H1 (cell line): ENCODE results near the gene DGKH. TPM values are rescaled to one million over a fixed set of nuclear protein-coding genes. Genes with fewer than 3 reads are reported as not detected.

Source experiments
- CTCF ChIA-PET: fragments of 300-600 bp; sonication (Branson Sonifier 250); formaldehyde crosslinking; loops from one replicate; lab custom pipeline; 2021; ENCODE audit not compliant: partially characterized antibody; lab: Charles Lee
- POLR2A ChIA-PET: fragments of 300-600 bp; sonication (Branson Sonifier 250); formaldehyde crosslinking; loops from one replicate; lab custom pipeline; 2021; ENCODE audit warnings: inconsistent platforms; ENCODE audit not compliant: partially characterized antibody; lab: Charles Lee
- DNase-seq, 2 experiments: peaks; one replicate each; pipeline versions ENCODE4 v3.0.0 to v3.0.0-alpha.2; 2010 to 2022; ENCODE audit warnings: low spot score in 2 of 2, low read depth in 1 of 2, mixed read lengths in 1 of 2
- FAIRE-seq: peaks from 2 replicates; lab custom pipeline; 2011; peaks lifted over from hg19 to GRCh38; lab: Jason Lieb, UNC
- H2AFZ ChIP-seq: 2 replicates; pipeline ENCODE4 v1.8.1; 2012; ENCODE audit warnings: low read length, inconsistent platforms
- H2AK5ac ChIP-seq: 2 replicates; pipeline ENCODE4 v1.6.1; 2013; ENCODE audit warnings: low read depth, low read length
- H2BK120ac ChIP-seq: replicated peaks from 2 replicates; pipeline ENCODE3; 2013; ENCODE audit warnings: low read depth, low read length, inconsistent platforms
- H2BK12ac ChIP-seq: 2 replicates; pipeline ENCODE4 v1.6.1; 2013; ENCODE audit warnings: low read depth, low read length
- H2BK15ac ChIP-seq: 2 replicates; pipeline ENCODE4 v1.6.1; 2013; ENCODE audit warnings: low read length
- H2BK20ac ChIP-seq: 2 replicates; pipeline ENCODE4 v1.6.1; 2013; ENCODE audit warnings: low read length
- H2BK5ac ChIP-seq: 2 replicates; pipeline ENCODE4 v1.6.1; 2013; ENCODE audit warnings: low read depth, low read length
- H3K14ac ChIP-seq: 2 replicates; pipeline ENCODE4 v1.6.1; 2013; ENCODE audit warnings: inconsistent platforms; ENCODE audit not compliant: insufficient read length
- H3K18ac ChIP-seq: 2 replicates; pipeline ENCODE4 v1.6.1; 2013; ENCODE audit warnings: low read length; ENCODE audit errors: extremely low read depth
- H3K23ac ChIP-seq: 2 replicates; pipeline ENCODE4 v1.6.1; 2013; ENCODE audit warnings: inconsistent platforms; ENCODE audit not compliant: insufficient read length
- H3K23me2 ChIP-seq: 2 replicates; pipeline ENCODE4 v1.6.1; 2013; ENCODE audit warnings: low read depth, low read length
- H3K27ac ChIP-seq: 2 replicates; pipeline ENCODE4 v1.6.1; 2011; ENCODE audit warnings: low read depth, low read length, inconsistent platforms
- H3K27me3 ChIP-seq, 4 experiments: replicated peaks in 1 of 4; 1 replicate in 1 of 4; 2 replicates in 3 of 4; pipeline versions ENCODE4 v1.6.1 to v1.8.1; 2011 to 2013; ENCODE audit warnings: low read length in 3 of 4, mild to moderate bottlenecking in 3 of 4, inconsistent platforms in 2 of 4, mixed read lengths in 2 of 4, moderate library complexity in 1 of 4; ENCODE audit not compliant: control insufficient read depth in 3 of 4, insufficient read depth in 3 of 4; ENCODE audit errors: extremely low read depth in 1 of 4
- H3K36me3 ChIP-seq, 4 experiments: 2 replicates each; pipeline versions ENCODE4 v1.6.1 to v1.8.1; 2011 to 2013; ENCODE audit warnings: mild to moderate bottlenecking in 4 of 4, low read length in 3 of 4, moderate library complexity in 2 of 4, control low read depth in 1 of 4, inconsistent platforms in 1 of 4; ENCODE audit not compliant: insufficient read depth in 4 of 4, control insufficient read depth in 2 of 4
- H3K4ac ChIP-seq: replicated peaks from 2 replicates; pipeline ENCODE3; 2013; ENCODE audit warnings: low read length, low read depth, mixed read lengths, inconsistent platforms; ENCODE audit not compliant: insufficient read length
- H3K4me1 ChIP-seq, 4 experiments: replicated peaks in 1 of 4; 1 replicate in 1 of 4; 2 replicates in 3 of 4; pipeline versions ENCODE4 v1.6.1 to v1.8.1; 2011 to 2013; ENCODE audit warnings: low read length in 3 of 4, inconsistent platforms in 2 of 4, mixed read lengths in 1 of 4; ENCODE audit not compliant: insufficient read depth in 4 of 4, control insufficient read depth in 3 of 4
- H3K4me2 ChIP-seq, 2 experiments: 2 replicates each; pipeline versions ENCODE4 v1.6.1 to v1.8.1; 2011 to 2013; ENCODE audit warnings: low read depth in 2 of 2, low read length in 2 of 2, control low read depth in 1 of 2, inconsistent platforms in 1 of 2, mild to moderate bottlenecking in 1 of 2; ENCODE audit not compliant: insufficient read depth in 1 of 2
- H3K4me3 ChIP-seq, 4 experiments: fragments of 200-600, 300-600 bp in 1 of 4; sonication (generic), shearing (Covaris generic), sonication (Bioruptor Twin) in 1 of 4; 2 replicates each; pipeline versions ENCODE4 v1.5.1 to v1.8.1; 2011 to 2016; ENCODE audit warnings: low read length in 4 of 4, low read depth in 3 of 4, control low read depth in 2 of 4, inconsistent platforms in 2 of 4, mild to moderate bottlenecking in 2 of 4, mixed read lengths in 1 of 4, moderate library complexity in 1 of 4; ENCODE audit not compliant: insufficient read depth in 2 of 4; ENCODE audit errors: extremely low read depth in 1 of 4
- H3K56ac ChIP-seq: replicated peaks from 2 replicates; pipeline ENCODE3; 2013; ENCODE audit warnings: low read depth, mild to moderate bottlenecking, mixed read lengths, low read length, inconsistent platforms; ENCODE audit not compliant: insufficient read length
- H3K79me1 ChIP-seq: 2 replicates; pipeline ENCODE4 v1.6.1; 2013; ENCODE audit warnings: low read depth, low read length, control low read depth
- H3K79me2 ChIP-seq, 2 experiments: 2 replicates each; pipeline versions ENCODE4 v1.6.1 to v1.8.1; 2012 to 2013; ENCODE audit warnings: low read length in 2 of 2, mild to moderate bottlenecking in 2 of 2, inconsistent platforms in 1 of 2; ENCODE audit not compliant: insufficient read depth in 2 of 2, control insufficient read depth in 1 of 2
- H3K9ac ChIP-seq, 4 experiments: replicated peaks in 1 of 4; 1 replicate in 1 of 4; 2 replicates in 3 of 4; pipeline versions ENCODE4 v1.6.1 to v1.8.1; 2011 to 2013; ENCODE audit warnings: low read depth in 3 of 4, low read length in 3 of 4, control low read depth in 2 of 4, mild to moderate bottlenecking in 2 of 4, moderate library complexity in 2 of 4, inconsistent platforms in 1 of 4; ENCODE audit errors: extremely low read depth in 1 of 4
- H3K9me3 ChIP-seq, 2 experiments: 2 replicates each; pipeline versions ENCODE4 v1.6.1 to v1.8.1; 2012 to 2013; ENCODE audit warnings: mild to moderate bottlenecking in 2 of 2, moderate library complexity in 2 of 2, control low read depth in 1 of 2, inconsistent platforms in 1 of 2, low read depth in 1 of 2, low read length in 1 of 2, mixed read lengths in 1 of 2; ENCODE audit not compliant: insufficient read depth in 2 of 2
- H4K20me1 ChIP-seq, 2 experiments: replicated peaks in 1 of 2; 2 replicates each; pipeline versions ENCODE3 to v1.8.1; 2011 to 2013; ENCODE audit warnings: inconsistent platforms in 2 of 2, low read length in 2 of 2, mild to moderate bottlenecking in 1 of 2; ENCODE audit not compliant: insufficient read depth in 2 of 2, control insufficient read depth in 1 of 2
- H4K5ac ChIP-seq: 2 replicates; pipeline ENCODE4 v1.6.1; 2013; ENCODE audit warnings: low read length, low read depth, mixed read lengths, inconsistent platforms; ENCODE audit not compliant: insufficient read length
- H4K8ac ChIP-seq: 2 replicates; pipeline ENCODE4 v1.8.0; 2013; ENCODE audit warnings: mild to moderate bottlenecking, moderate library complexity, low read length, inconsistent platforms; ENCODE audit not compliant: insufficient read depth; ENCODE audit errors: extremely low read depth
- H4K91ac ChIP-seq: replicated peaks from 2 replicates; pipeline ENCODE3; 2013; ENCODE audit warnings: low read length, mixed read lengths, inconsistent platforms; ENCODE audit not compliant: insufficient read length
- CHD2 ChIP-seq: IDR thresholded peaks from 2 replicates; pipeline ENCODE4 v1.6.1; 2012; ENCODE audit warnings: low read length, improper control_type of control experiment
- CREB1 ChIP-seq: IDR thresholded peaks from 2 replicates; pipeline ENCODE4 v1.6.1; 2012; ENCODE audit warnings: inconsistent platforms
- EGR1 ChIP-seq: IDR thresholded peaks from 2 replicates; pipeline ENCODE4 v1.6.1; 2011; ENCODE audit warnings: low read depth, low read length, borderline replicate concordance
- JUND ChIP-seq: IDR thresholded peaks from 2 replicates; pipeline ENCODE4 v1.6.1; 2011; ENCODE audit warnings: mild to moderate bottlenecking, improper control_type of control experiment, low read length
- MAFK ChIP-seq: IDR thresholded peaks from 2 replicates; pipeline ENCODE4 v1.6.1; 2012; ENCODE audit warnings: low read depth, mild to moderate bottlenecking, improper control_type of control experiment, low read length
- POLR2A ChIP-seq, 2 experiments: IDR thresholded peaks; 1 replicate in 1 of 2; 2 replicates in 1 of 2; pipeline ENCODE4 v1.6.1; 2011; ENCODE audit warnings: low read depth in 2 of 2, low read length in 2 of 2, mild to moderate bottlenecking in 2 of 2; ENCODE audit errors: control extremely low read depth in 1 of 2
- POLR2AphosphoS5 ChIP-seq: IDR thresholded peaks from 2 replicates; pipeline ENCODE4 v1.6.1; 2011; ENCODE audit warnings: low read depth, low read length
- RXRA ChIP-seq: IDR thresholded peaks from 2 replicates; pipeline ENCODE4 v1.6.1; 2011; ENCODE audit warnings: low read depth, mild to moderate bottlenecking, low read length, moderate library complexity; ENCODE audit not compliant: insufficient read depth
- SP2 ChIP-seq: IDR thresholded peaks from 2 replicates; pipeline ENCODE4 v1.6.1; 2012; ENCODE audit warnings: mild to moderate bottlenecking, low read length, inconsistent platforms
- SP4 ChIP-seq: IDR thresholded peaks from 2 replicates; pipeline ENCODE4 v1.6.1; 2012; ENCODE audit warnings: low read length, inconsistent platforms
- SRF ChIP-seq: IDR thresholded peaks from 2 replicates; pipeline ENCODE4 v1.6.1; 2011; ENCODE audit warnings: mild to moderate bottlenecking, low read depth, low read length, moderate library complexity
- SUZ12 ChIP-seq: fragments of 200-600 bp; sonication (generic); IDR thresholded peaks from 2 replicates; pipeline ENCODE4 v1.6.1; 2012; ENCODE audit warnings: mild to moderate bottlenecking, inconsistent platforms, low read length, moderate library complexity, mixed read lengths
- WGBS, 2 experiments: shearing (Covaris generic) in 1 of 2; methylation state at CpG; one replicate each; pipeline versions ENCODE4 v1.1.6 to v1.1.7; 2013 to 2015; ENCODE audit warnings: low lambda C conversion rate in 2 of 2, mixed read lengths in 2 of 2, inconsistent platforms in 1 of 2, low coverage in 1 of 2, missing lambda C conversion rate in 1 of 2; ENCODE audit not compliant: insufficient replicate concordance in 2 of 2, insufficient coverage in 1 of 2, insufficient read length in 1 of 2; ENCODE audit errors: extremely low coverage in 1 of 2, missing lambda C conversion rate in 1 of 2; 5-methylcytosine and 5-hydroxymethylcytosine counted together
- polyA plus RNA-seq, 7 experiments: library from polyadenylated mRNA; depleted of rRNA in 3 of 7; stranded (reverse) in 5 of 7; unstranded in 2 of 7; fragments of >200 nt in 5 of 7; fragments of 200-250 nt in 2 of 7; gene quantifications; 1 replicate in 5 of 7; 2 replicates in 1 of 7; 4 replicates in 1 of 7; pipeline versions ENCODE4 v1.2.1 to v1.2.3, GENCODE V29; 2011 to 2013; ENCODE audit warnings: missing spikeins in 2 of 7, mixed read lengths in 2 of 7
- total RNA-seq: library from RNA; stranded (reverse); fragmentation: NEBNext Ultra II Directional; extraction: Animal tissue kit (Norgen Biotek cat#: 25700); gene quantifications from 2 replicates; pipeline ENCODE4 v1.2.1, GENCODE V29; 2021
- TF ChIP-seq, protein P1 (sequence below): IDR thresholded peaks from 2 replicates; pipeline ENCODE4 v1.6.1; 2011; ENCODE audit warnings: low read depth, mild to moderate bottlenecking, low read length; ENCODE audit not compliant: insufficient read depth

DGKH gene
- total and polyA plus RNA-seq, 2 of the 8 experiments (the other 6 are each of a cell fraction or from before 2014, with no cell fraction given): 2.1 to 7.9 TPM

DNA sequence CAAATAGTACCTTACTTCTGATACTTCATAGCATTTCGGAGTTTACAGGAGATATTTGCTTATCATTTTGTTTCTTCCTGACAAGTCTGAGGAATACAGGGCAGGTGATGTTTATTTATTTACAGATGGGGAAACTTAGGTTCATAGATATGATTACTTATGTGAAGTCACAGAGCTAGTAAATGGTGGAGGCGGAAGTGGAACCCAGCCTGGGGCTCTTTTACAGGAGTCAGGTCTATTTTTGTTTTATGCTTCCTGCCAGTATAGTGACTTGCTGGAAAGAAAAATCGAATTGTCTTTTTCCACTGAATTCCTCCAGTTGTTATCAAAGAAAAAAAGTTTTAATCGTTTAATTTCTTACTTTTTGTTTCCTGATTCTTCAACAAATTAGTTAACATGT is 66.5 kb downstream of the DGKH start:
- Histone ChIP-seq H3K9ac (no peak overlapping the region), H3K27ac (no peak overlapping the region), H2BK12ac (no peak overlapping the region), H3K36me3 (no peaks in the 10 kb centered on the region), H3K18ac (no peak overlapping the region), H3K4ac (no peak overlapping the region), H3K27me3 (no peaks in the 10 kb centered on the region), H2AFZ (no peak overlapping the region)
- no peak for FAIRE-seq
- TF ChIP-seq SP2 (no peak), POLR2AphosphoS5 (no peak), JUND (no peak), RXRA (no peak), CREB1 (no peak), POLR2A (IDR thresholded peaks at IDR 0.05; ENCODE audit: control extremely low read depth in 1 of 2, low read depth in 2 of 2, low read length in 2 of 2) (no peak), CHD2 (no peak), EGR1 (no peak), SRF (no peak), SUZ12 (no peak), MAFK (no peak), SP4 (no peak)
- TF ChIP-seq, protein P1, sequence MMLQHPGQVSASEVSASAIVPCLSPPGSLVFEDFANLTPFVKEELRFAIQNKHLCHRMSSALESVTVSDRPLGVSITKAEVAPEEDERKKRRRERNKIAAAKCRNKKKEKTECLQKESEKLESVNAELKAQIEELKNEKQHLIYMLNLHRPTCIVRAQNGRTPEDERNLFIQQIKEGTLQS: no peak
- TF ChIP-seq, all 59 proteins: peak for 0
- Histone ChIP-seq H3K4me3 (no peak overlapping the region), H2AK5ac (no peak overlapping the region), H4K5ac (no peak overlapping the region), H3K23me2 (no peaks in the 10 kb centered on the region; the same call in 1 of the 2 replicates), H3K4me1 (peaks cover 0 to 6% (median 3%) of the 10 kb centered on the region in 4 experiments; a peak in 3 of 7 replicates), H3K14ac (no peak overlapping the region), H4K20me1 (peaks cover 0 to 3% of the 10 kb centered on the region in 2 experiments), H2BK15ac (no peak overlapping the region), H3K4me2 (no peak overlapping the region), H4K8ac (no peak overlapping the region), H3K79me2 (0 out of 4 replicates have a peak, but pooled peaks cover 0 to 2% of the 10 kb centered on the region in 2 experiments), H2BK20ac (no peak overlapping the region), H3K9me3 (no peaks in the 10 kb centered on the region), H3K23ac (no peak overlapping the region), H2BK5ac (no peak overlapping the region), H3K79me1 (no peaks in the 10 kb centered on the region), H3K56ac (no peak overlapping the region), H2BK120ac (no peak overlapping the region), H4K91ac (no peak overlapping the region)
- WGBS, 2 experiments: 84% methylated on average over 4 of the region's 4 CpGs; no CpG with 5 or more reads in 1 of the 2 experiments
- POLR2A ChIA-PET: no interaction called here
- no peak for DNase-seq
- CTCF ChIA-PET: interaction anchor here (0.7 to 1.3 kb wide), 4 partner anchors 9 to 210 kb away, joined by 3 to 4 read pairs (median 3); no protein-coding TSS in a partner anchor
